ENCODE data around the gene NPR1. TPM values are rescaled to one million over a fixed set of nuclear protein-coding genes. Genes with fewer than 3 reads are reported as not detected.

NPR1 gene
- total and polyA plus RNA-seq, 2 experiments from 2014 or later = 3.7 to 9.0 TPM

- no peak overlapping the region for H3K4me3 ChIP-seq
- H2AFZ ChIP-seq = no peak overlapping the region
- Mint-ChIP-seq H3K27me3 (ENCODE audit: insufficient read depth, low read depth, poor library complexity) (peaks cover 12% of the 10 kb centered on the region), H3K27ac (no peak overlapping the region), H3K4me1 (peaks cover 6% of the 10 kb centered on the region), H3K4me3 (no peak overlapping the region), H3K9me3 (no peaks in the 10 kb centered on the region), H3K36me3 (ENCODE audit: low read depth) (peaks cover 36% of the 10 kb centered on the region)
- peaks cover 38% of the 10 kb centered on the region for H3F3A ChIP-seq (replicated peaks; ENCODE audit: low read depth)
- H3K36me3 ChIP-seq (ENCODE audit: insufficient read depth) = peaks cover 26% of the 10 kb centered on the region
- ATAC-seq = peak; percentile 17
- no peak overlapping the region for H3K4me2 ChIP-seq
- no peak overlapping the region for H3K27ac ChIP-seq (ENCODE audit: low read depth)
- H3K9me2 ChIP-seq (ENCODE audit: insufficient read depth) = no peaks in the 10 kb centered on the region
- no peaks in the 10 kb centered on the region for H3K27me3 ChIP-seq (ENCODE audit: insufficient read depth)
- TF ChIP-seq STAT1 (IDR thresholded peaks at IDR 0.05; ENCODE audit: unreplicated experiment) (no peak), POLR2AphosphoS5 (IDR thresholded peaks at IDR 0.05; ENCODE audit: low read depth) (0 out of 2 replicates have a peak, but pooled peaks have one; percentile 23)
- H4K20me1 ChIP-seq (replicated peaks; ENCODE audit: insufficient read depth) = peaks cover 23% of the 10 kb centered on the region
- no peaks in the 10 kb centered on the region for H3K79me2 ChIP-seq (replicated peaks; ENCODE audit: insufficient read depth)
- DNase-seq (ENCODE audit: low spot score) = no peak
- no peaks in the 10 kb centered on the region for H3K4me1 ChIP-seq (ENCODE audit: insufficient read depth)
These were observed 30.4 kb upstream of the NPR1 start for GRCh38 chr1:153648000-153648643.

GRCh38 chr1:153649137-153649862, 29.2 kb upstream of the NPR1 start:
- Histone ChIP-seq H3K27me3 (ENCODE audit: insufficient read depth) (no peaks in the 10 kb centered on the region), H3K27ac (ENCODE audit: low read depth) (no peak overlapping the region), H3K4me2 (no peak overlapping the region), H2AFZ (no peak overlapping the region), H3K36me3 (ENCODE audit: insufficient read depth) (peaks cover 14% of the 10 kb centered on the region), H3K4me1 (ENCODE audit: insufficient read depth) (no peaks in the 10 kb centered on the region), H3K79me2 (replicated peaks; ENCODE audit: insufficient read depth) (no peaks in the 10 kb centered on the region), H3K4me3 (no peak overlapping the region), H3F3A (replicated peaks; ENCODE audit: low read depth) (peaks cover 28% of the 10 kb centered on the region), H4K20me1 (replicated peaks; ENCODE audit: insufficient read depth) (peaks cover 19% of the 10 kb centered on the region), H3K9me2 (ENCODE audit: insufficient read depth) (no peaks in the 10 kb centered on the region)
- peak; percentile 7 for ATAC-seq
- Mint-ChIP-seq H3K36me3 (ENCODE audit: low read depth) (peaks cover 24% of the 10 kb centered on the region), H3K4me1 (peaks cover 6% of the 10 kb centered on the region), H3K9me3 (no peaks in the 10 kb centered on the region), H3K27ac (no peak overlapping the region), H3K27me3 (ENCODE audit: insufficient read depth, low read depth, poor library complexity) (peaks cover 12% of the 10 kb centered on the region), H3K4me3 (no peak overlapping the region)
- DNase-seq (ENCODE audit: low spot score) = no peak
- TF ChIP-seq REST (IDR thresholded peaks at IDR 0.05; ENCODE audit: unreplicated experiment) (no peak), ZNF331 (CRISPR knock-in tag; IDR thresholded peaks at IDR 0.05; ENCODE audit: low read depth) (no peak), JUNB (IDR thresholded peaks at IDR 0.05; ENCODE audit: unreplicated experiment) (no peak), EZH2 (IDR thresholded peaks at IDR 0.05; ENCODE audit: low read depth, unreplicated experiment) (no peak), ZNF114 (CRISPR knock-in tag; IDR thresholded peaks at IDR 0.05) (no peak), STAT1 (IDR thresholded peaks at IDR 0.05; ENCODE audit: unreplicated experiment) (no peak), POLR2AphosphoS5 (IDR thresholded peaks at IDR 0.05; ENCODE audit: low read depth) (no peak), NANOG (IDR thresholded peaks at IDR 0.05; ENCODE audit: borderline replicate concordance) (no peak), EZH2phosphoT487 (IDR thresholded peaks at IDR 0.05; ENCODE audit: unreplicated experiment) (no peak)
- TF ChIP-seq, protein P1, sequence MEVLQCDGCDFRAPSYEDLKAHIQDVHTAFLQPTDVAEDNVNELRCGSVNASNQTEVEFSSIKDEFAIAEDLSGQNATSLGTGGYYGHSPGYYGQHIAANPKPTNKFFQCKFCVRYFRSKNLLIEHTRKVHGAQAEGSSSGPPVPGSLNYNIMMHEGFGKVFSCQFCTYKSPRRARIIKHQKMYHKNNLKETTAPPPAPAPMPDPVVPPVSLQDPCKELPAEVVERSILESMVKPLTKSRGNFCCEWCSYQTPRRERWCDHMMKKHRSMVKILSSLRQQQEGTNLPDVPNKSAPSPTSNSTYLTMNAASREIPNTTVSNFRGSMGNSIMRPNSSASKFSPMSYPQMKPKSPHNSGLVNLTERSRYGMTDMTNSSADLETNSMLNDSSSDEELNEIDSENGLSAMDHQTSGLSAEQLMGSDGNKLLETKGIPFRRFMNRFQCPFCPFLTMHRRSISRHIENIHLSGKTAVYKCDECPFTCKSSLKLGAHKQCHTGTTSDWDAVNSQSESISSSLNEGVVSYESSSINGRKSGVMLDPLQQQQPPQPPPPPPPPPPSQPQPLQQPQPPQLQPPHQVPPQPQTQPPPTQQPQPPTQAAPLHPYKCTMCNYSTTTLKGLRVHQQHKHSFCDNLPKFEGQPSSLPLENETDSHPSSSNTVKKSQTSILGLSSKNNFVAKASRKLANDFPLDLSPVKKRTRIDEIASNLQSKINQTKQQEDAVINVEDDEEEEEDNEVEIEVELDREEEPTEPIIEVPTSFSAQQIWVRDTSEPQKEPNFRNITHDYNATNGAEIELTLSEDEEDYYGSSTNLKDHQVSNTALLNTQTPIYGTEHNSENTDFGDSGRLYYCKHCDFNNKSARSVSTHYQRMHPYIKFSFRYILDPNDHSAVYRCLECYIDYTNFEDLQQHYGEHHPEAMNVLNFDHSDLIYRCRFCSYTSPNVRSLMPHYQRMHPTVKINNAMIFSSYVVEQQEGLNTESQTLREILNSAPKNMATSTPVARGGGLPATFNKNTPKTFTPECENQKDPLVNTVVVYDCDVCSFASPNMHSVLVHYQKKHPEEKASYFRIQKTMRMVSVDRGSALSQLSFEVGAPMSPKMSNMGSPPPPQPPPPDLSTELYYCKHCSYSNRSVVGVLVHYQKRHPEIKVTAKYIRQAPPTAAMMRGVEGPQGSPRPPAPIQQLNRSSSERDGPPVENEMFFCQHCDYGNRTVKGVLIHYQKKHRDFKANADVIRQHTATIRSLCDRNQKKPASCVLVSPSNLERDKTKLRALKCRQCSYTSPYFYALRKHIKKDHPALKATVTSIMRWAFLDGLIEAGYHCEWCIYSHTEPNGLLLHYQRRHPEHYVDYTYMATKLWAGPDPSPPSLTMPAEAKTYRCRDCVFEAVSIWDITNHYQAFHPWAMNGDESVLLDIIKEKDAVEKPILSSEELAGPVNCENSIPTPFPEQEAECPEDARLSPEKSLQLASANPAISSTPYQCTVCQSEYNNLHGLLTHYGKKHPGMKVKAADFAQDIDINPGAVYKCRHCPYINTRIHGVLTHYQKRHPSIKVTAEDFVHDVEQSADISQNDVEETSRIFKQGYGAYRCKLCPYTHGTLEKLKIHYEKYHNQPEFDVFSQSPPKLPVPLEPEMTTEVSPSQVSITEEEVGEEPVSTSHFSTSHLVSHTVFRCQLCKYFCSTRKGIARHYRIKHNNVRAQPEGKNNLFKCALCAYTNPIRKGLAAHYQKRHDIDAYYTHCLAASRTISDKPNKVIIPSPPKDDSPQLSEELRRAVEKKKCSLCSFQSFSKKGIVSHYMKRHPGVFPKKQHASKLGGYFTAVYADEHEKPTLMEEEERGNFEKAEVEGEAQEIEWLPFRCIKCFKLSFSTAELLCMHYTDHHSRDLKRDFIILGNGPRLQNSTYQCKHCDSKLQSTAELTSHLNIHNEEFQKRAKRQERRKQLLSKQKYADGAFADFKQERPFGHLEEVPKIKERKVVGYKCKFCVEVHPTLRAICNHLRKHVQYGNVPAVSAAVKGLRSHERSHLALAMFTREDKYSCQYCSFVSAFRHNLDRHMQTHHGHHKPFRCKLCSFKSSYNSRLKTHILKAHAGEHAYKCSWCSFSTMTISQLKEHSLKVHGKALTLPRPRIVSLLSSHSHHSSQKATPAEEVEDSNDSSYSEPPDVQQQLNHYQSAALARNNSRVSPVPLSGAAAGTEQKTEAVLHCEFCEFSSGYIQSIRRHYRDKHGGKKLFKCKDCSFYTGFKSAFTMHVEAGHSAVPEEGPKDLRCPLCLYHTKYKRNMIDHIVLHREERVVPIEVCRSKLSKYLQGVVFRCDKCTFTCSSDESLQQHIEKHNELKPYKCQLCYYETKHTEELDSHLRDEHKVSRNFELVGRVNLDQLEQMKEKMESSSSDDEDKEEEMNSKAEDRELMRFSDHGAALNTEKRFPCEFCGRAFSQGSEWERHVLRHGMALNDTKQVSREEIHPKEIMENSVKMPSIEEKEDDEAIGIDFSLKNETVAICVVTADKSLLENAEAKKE (CRISPR knock-in tag; IDR thresholded peaks at IDR 0.05) = no peak

All from GM23338 (cell line).